ENCODE measurements around the gene CADPS2. TPM values are rescaled to one million over a fixed set of nuclear protein-coding genes. Genes with fewer than 3 reads are reported as not detected.
"Not testable (repeated sequence)": the region's sequence is repeated elsewhere in the genome, so short reads cannot be mapped to it uniquely, and the experiment has no call there.

The CADPS2 gene
- total RNA-seq, 1 experiment from 2014 or later: 12.2 TPM

GRCh38 chr7:122682815-122683550 lies 203.3 kb downstream of the CADPS2 start:
- DNase-seq (ENCODE audit: low spot score): no peak
- no peak for ATAC-seq
- Mint-ChIP-seq H3K4me1 (peaks cover 61% of the 10 kb centered on the region), H3K36me3 (peaks cover 6% of the 10 kb centered on the region; the same call in 1 of the 2 replicates), H3K27me3 (ENCODE audit: low read depth) (no peaks in the 10 kb centered on the region), H3K4me3 (no peak overlapping the region), H3K9me3 (peaks cover 8% of the 10 kb centered on the region; the same call in 1 of the 2 replicates), H3K27ac (peak overlapping the region; percentile 75)
- POLR2A ChIA-PET: no interaction called here
- CTCF ChIA-PET: interaction anchor here (1.5 kb wide), 1 partner anchor 120 kb away, joined by 4 read pairs; no protein-coding TSS in a partner anchor
- TF ChIP-seq ESRRA (CRISPR knock-in tag; IDR thresholded peaks at IDR 0.05; ENCODE audit: borderline replicate concordance) (no peak), E2F1 (CRISPR knock-in tag; IDR thresholded peaks at IDR 0.05) (no peak), ZNF423 (CRISPR knock-in tag; IDR thresholded peaks at IDR 0.05) (no peak), MYBL2 (CRISPR knock-in tag; IDR thresholded peaks at IDR 0.05) (no peak), ZNF232 (CRISPR knock-in tag; IDR thresholded peaks at IDR 0.05) (no peak), ZSCAN18 (CRISPR knock-in tag; IDR thresholded peaks at IDR 0.05) (no peak), MAX (CRISPR knock-in tag; IDR thresholded peaks at IDR 0.05) (no peak), NFE2L1 (CRISPR knock-in tag; IDR thresholded peaks at IDR 0.05) (no peak), NR2C2 (CRISPR knock-in tag; IDR thresholded peaks at IDR 0.05) (no peak), ZNF219 (CRISPR knock-in tag; IDR thresholded peaks at IDR 0.05; ENCODE audit: borderline replicate concordance) (no peak), PREB (CRISPR knock-in tag; IDR thresholded peaks at IDR 0.05; ENCODE audit: borderline replicate concordance) (no peak), ZNF281 (CRISPR knock-in tag; IDR thresholded peaks at IDR 0.05) (no peak), TP53 (CRISPR knock-in tag; IDR thresholded peaks at IDR 0.05) (no peak), ZNF317 (CRISPR knock-in tag; IDR thresholded peaks at IDR 0.05; ENCODE audit: borderline replicate concordance, low read depth) (no peak), ETV6 (CRISPR knock-in tag; IDR thresholded peaks at IDR 0.05) (no peak), ZNF671 (CRISPR knock-in tag; IDR thresholded peaks at IDR 0.05) (no peak)

- POLR2A ChIA-PET; H3K4me3 Mint-ChIP-seq; ATAC-seq; H3K27ac Mint-ChIP-seq; H3K36me3 Mint-ChIP-seq; H3K27me3 Mint-ChIP-seq (ENCODE audit: low read depth); CTCF ChIA-PET; DNase-seq (ENCODE audit: low spot score); H3K9me3 Mint-ChIP-seq: not testable (repeated sequence)
- peaks cover 65% of the 10 kb centered on the region for H3K4me1 Mint-ChIP-seq
Measured at GRCh38 chr7:122681186-122681585, 205.1 kb downstream of the CADPS2 start.

Data from WTC11 (cell line).